ENCODE data around the gene LIM2. TPM values are rescaled to one million over a fixed set of nuclear protein-coding genes. Genes with fewer than 3 reads are reported as not detected.

LIM2 gene
- total and polyA plus RNA-seq, 9 of the 15 experiments (the other 6 are each of a cell fraction or from before 2014, with no cell fraction given) = 0.07 to 0.45 (median 0.18) TPM; not detected in 4

GRCh38 chr19:51367565-51368365 lies 20.0 kb downstream of the LIM2 start (continued):
- no peak for TF ChIP-seq BMI1 (IDR thresholded peaks at IDR 0.05; ENCODE audit: low read length)
- peak; percentile 34; the same call in 1 of the 2 replicates for TF ChIP-seq GTF2F1 (IDR thresholded peaks at IDR 0.05; ENCODE audit: low read depth, low read length)
- TF ChIP-seq TAF1 (IDR thresholded peaks at IDR 0.05; ENCODE audit: control insufficient read depth, extremely low read depth, insufficient read depth, low read length, severe bottlenecking) = peak; percentile 67
- no peak for TF ChIP-seq ZNF277 (CRISPR knock-in tag; IDR thresholded peaks at IDR 0.05; ENCODE audit: borderline replicate concordance)
- peak; percentile 4; the same call in 1 of the 2 replicates for TF ChIP-seq MBD2 (IDR thresholded peaks at IDR 0.05; ENCODE audit: borderline replicate concordance, low read depth)
- TF ChIP-seq, protein P1, sequence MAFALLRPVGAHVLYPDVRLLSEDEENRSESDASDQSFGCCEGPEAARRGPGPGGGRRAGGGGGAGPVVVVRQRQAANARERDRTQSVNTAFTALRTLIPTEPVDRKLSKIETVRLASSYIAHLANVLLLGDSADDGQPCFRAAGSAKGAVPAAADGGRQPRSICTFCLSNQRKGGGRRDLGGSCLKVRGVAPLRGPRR (CRISPR knock-in tag; IDR thresholded peaks at IDR 0.05) = no peak
- TF ChIP-seq, protein P2, sequence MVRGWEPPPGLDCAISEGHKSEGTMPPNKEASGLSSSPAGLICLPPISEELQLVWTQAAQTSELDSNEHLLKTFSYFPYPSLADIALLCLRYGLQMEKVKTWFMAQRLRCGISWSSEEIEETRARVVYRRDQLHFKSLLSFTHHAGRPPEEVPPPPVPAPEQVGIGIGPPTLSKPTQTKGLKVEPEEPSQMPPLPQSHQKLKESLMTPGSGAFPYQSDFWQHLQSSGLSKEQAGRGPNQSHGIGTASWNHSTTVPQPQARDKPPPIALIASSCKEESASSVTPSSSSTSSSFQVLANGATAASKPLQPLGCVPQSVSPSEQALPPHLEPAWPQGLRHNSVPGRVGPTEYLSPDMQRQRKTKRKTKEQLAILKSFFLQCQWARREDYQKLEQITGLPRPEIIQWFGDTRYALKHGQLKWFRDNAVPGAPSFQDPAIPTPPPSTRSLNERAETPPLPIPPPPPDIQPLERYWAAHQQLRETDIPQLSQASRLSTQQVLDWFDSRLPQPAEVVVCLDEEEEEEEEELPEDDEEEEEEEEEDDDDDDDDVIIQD (CRISPR knock-in tag; IDR thresholded peaks at IDR 0.05) = no peak
- TF ChIP-seq FUS (optimal IDR thresholded peaks at IDR 0.05; ENCODE audit: low read depth, low read length) = peak; percentile 65
- peak; percentile 21 for TF ChIP-seq NFYB (IDR thresholded peaks at IDR 0.05; ENCODE audit: extremely low read depth, insufficient read length)
- no peak for TF ChIP-seq CHD1 (IDR thresholded peaks at IDR 0.05; ENCODE audit: low read length)
- TF ChIP-seq, protein P3, sequence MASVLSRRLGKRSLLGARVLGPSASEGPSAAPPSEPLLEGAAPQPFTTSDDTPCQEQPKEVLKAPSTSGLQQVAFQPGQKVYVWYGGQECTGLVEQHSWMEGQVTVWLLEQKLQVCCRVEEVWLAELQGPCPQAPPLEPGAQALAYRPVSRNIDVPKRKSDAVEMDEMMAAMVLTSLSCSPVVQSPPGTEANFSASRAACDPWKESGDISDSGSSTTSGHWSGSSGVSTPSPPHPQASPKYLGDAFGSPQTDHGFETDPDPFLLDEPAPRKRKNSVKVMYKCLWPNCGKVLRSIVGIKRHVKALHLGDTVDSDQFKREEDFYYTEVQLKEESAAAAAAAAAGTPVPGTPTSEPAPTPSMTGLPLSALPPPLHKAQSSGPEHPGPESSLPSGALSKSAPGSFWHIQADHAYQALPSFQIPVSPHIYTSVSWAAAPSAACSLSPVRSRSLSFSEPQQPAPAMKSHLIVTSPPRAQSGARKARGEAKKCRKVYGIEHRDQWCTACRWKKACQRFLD (CRISPR knock-in tag; IDR thresholded peaks at IDR 0.05) = no peak; the same call in 1 of the 2 replicates
- no peak for TF ChIP-seq MCM2 (IDR thresholded peaks at IDR 0.05; ENCODE audit: low read depth)
- TF ChIP-seq CXXC5 (CRISPR knock-in tag; IDR thresholded peaks at IDR 0.05) = peak; percentile 69
- TF ChIP-seq ZFPM2 (CRISPR knock-in tag; IDR thresholded peaks at IDR 0.05) = no peak
- no peak for TF ChIP-seq ZNF224 (CRISPR knock-in tag; IDR thresholded peaks at IDR 0.05)
- peak; percentile 70 for TF ChIP-seq ATF7 (IDR thresholded peaks at IDR 0.05)
- TF ChIP-seq ETV1 (tag; conservative IDR thresholded peaks at IDR 0.05; ENCODE audit: low read depth) = peak; percentile 90
- 0 out of 2 replicates have a peak, but pooled peaks have one; percentile 15 for TF ChIP-seq ZBTB26 (CRISPR knock-in tag; IDR thresholded peaks at IDR 0.05)
- no peak for TF ChIP-seq ATF6 (CRISPR knock-in tag; IDR thresholded peaks at IDR 0.05)
